ENCODE measurements around the gene SLC49A3.

Gene SLC49A3

GRCh38 chr4:677431-678293 lies 11.3 kb downstream of the SLC49A3 start:
- no peaks in the 10 kb centered on the region for H3K27me3 ChIP-seq (ENCODE audit: insufficient read depth, poor library complexity, severe bottlenecking)
- DNase-seq (ENCODE audit: low spot score) = no peak
- H3K4me1 ChIP-seq (ENCODE audit: insufficient read depth, poor library complexity, severe bottlenecking) = peaks cover 12% of the 10 kb centered on the region
- peaks cover 6% of the 10 kb centered on the region for H3K36me3 ChIP-seq (ENCODE audit: low read depth)
- ATAC-seq (ENCODE audit: low read depth) = peak; percentile 59
- H3K4me3 ChIP-seq (ENCODE audit: severe bottlenecking) = no peak overlapping the region
- TF ChIP-seq CTCF (IDR thresholded peaks at IDR 0.05; ENCODE audit: poor library complexity, severe bottlenecking) = no peak
- H3K9me3 ChIP-seq (ENCODE audit: severe bottlenecking) = no peaks in the 10 kb centered on the region
- peak overlapping the region; percentile 9 for H3K27ac ChIP-seq (ENCODE audit: poor library complexity, severe bottlenecking)

- DNase-seq (ENCODE audit: low spot score) = no peak
- H3K9me3 ChIP-seq (ENCODE audit: severe bottlenecking) = no peaks in the 10 kb centered on the region
- no peak overlapping the region for H3K4me3 ChIP-seq (ENCODE audit: severe bottlenecking)
- no peaks in the 10 kb centered on the region for H3K27me3 ChIP-seq (ENCODE audit: insufficient read depth, poor library complexity, severe bottlenecking)
- TF ChIP-seq CTCF (IDR thresholded peaks at IDR 0.05; ENCODE audit: poor library complexity, severe bottlenecking) = no peak
- ATAC-seq (ENCODE audit: low read depth) = no peak
- no peak overlapping the region for H3K27ac ChIP-seq (ENCODE audit: poor library complexity, severe bottlenecking)
- H3K36me3 ChIP-seq (ENCODE audit: low read depth) = peaks cover 14% of the 10 kb centered on the region
- H3K4me1 ChIP-seq (ENCODE audit: insufficient read depth, poor library complexity, severe bottlenecking) = peaks cover 12% of the 10 kb centered on the region
Measured at GRCh38 chr4:676871-677235, 12.1 kb downstream of the SLC49A3 start.

- Histone ChIP-seq H3K36me3 (ENCODE audit: low read depth) (peaks cover 19% of the 10 kb centered on the region), H3K9me3 (ENCODE audit: severe bottlenecking) (no peaks in the 10 kb centered on the region), H3K4me1 (ENCODE audit: insufficient read depth, poor library complexity, severe bottlenecking) (peaks cover 12% of the 10 kb centered on the region), H3K27ac (ENCODE audit: poor library complexity, severe bottlenecking) (no peak overlapping the region), H3K27me3 (ENCODE audit: insufficient read depth, poor library complexity, severe bottlenecking) (no peaks in the 10 kb centered on the region), H3K4me3 (ENCODE audit: severe bottlenecking) (no peak overlapping the region)
- DNase-seq (ENCODE audit: low spot score) (no peak), ATAC-seq (ENCODE audit: low read depth) (no peak)
- TF ChIP-seq CTCF (IDR thresholded peaks at IDR 0.05; ENCODE audit: poor library complexity, severe bottlenecking) = no peak
Measured at GRCh38 chr4:675980-676870, 12.7 kb downstream of the SLC49A3 start.

- Histone ChIP-seq H3K4me1 (ENCODE audit: insufficient read depth, poor library complexity, severe bottlenecking) (peaks cover 12% of the 10 kb centered on the region), H3K27ac (ENCODE audit: poor library complexity, severe bottlenecking) (peak overlapping the region; percentile 57), H3K9me3 (ENCODE audit: severe bottlenecking) (no peaks in the 10 kb centered on the region), H3K27me3 (ENCODE audit: insufficient read depth, poor library complexity, severe bottlenecking) (no peaks in the 10 kb centered on the region), H3K36me3 (ENCODE audit: low read depth) (peaks cover 25% of the 10 kb centered on the region), H3K4me3 (ENCODE audit: severe bottlenecking) (peak overlapping the region; percentile 67)
- no peak for DNase-seq (ENCODE audit: low spot score)
- no peak for TF ChIP-seq CTCF (IDR thresholded peaks at IDR 0.05; ENCODE audit: poor library complexity, severe bottlenecking)
- ATAC-seq (ENCODE audit: low read depth) = peak; percentile 0; the same call in 1 of the 3 replicates
Measured at GRCh38 chr4:675036-675882, 13.7 kb downstream of the SLC49A3 start.

Measured in RWPE2 (cell line).